Stimulated activated CD8-positive, alpha-beta memory T cell treated with anti-CD3 and anti-CD28 coated beads, Interleukin-12 subunit alpha, Interleukin-12 subunit beta, amount 100 ng/mL, for 24 hours (primary cell): Measurements from ENCODE around the gene AKT2.

Experiments
- DNase-seq: peaks from one replicate; pipeline ENCODE4 v3.0.0-alpha.2; 2020; ENCODE audit errors: extremely low read depth

Gene AKT2

DNA sequence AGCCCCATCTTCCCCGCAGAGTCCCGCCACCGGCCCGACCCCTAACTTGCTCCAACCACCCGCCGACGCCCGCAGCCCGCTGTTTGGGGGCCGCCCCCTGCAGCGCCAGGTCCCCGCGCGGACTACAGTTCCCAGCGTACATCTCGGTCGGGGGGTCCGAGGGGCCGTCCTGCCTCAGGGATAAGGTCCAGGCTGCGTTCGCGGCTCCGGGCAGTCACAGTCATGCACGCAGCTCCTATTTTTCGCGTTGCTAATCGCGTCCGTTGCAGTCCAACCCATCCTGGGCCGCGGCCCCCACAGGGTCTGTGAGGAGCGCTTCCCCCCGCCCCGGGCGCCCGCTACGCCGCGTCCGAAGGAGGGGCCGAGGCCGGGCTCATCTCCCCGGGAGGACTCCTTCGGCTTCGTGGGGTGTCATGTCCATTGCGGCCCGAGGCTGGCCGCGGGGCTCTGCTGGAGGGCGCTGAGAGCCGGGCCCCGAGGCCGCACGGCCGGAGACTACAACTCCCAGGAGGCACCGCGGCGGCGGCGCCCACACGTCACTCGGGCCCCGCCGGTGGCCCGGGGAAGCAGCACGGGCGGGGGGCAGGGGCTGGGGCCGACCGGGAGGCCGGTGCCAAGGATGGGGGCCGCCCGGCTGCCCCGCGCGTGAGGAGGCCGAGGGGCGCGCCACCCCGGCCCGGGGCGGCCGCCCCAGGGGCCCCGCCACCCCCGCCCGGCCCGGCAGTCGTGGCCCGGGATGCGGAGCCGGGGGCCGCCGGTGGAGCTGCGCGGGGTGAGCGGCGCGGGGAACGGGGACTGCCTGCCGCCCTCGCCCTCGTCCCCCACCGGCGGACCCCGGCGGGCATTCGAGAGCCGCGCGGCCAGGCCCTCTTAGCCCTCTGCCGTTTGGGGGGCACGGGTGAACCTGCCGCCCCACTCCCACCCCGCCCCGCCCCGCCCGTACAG is 94.0 kb downstream of the AKT2 start, which contains the start of gene MAP3K10:
TSS of gene MAP3K10 (plus strand) at position 536 of the 945 bp plus-strand sequence. CDS start 606 bp downstream, outside the sequence.
- peak; percentile 63 for DNase-seq

DNA sequence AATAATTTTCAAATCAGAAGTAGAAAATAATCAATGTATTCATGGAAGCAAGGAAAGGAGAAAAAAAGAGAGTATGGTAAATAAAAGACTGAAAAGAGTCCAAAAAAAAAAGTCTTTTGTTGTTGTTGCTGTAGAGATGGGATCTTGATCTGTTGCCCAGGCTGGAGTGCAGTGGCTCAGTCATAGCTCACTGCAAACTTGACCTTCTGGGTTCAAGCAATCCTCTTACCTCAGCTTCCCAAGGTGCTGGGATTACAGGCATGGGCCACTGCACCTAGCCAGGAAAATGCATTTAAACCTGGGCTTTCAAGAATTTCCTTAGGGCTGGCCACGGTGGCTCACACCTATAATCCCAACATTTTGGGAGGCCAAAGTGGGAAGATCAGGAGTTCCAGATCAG is 100.9 kb downstream of the AKT2 start:
- DNase-seq: no peak
